Uterus (tissue), 4 donors: ENCODE data around the gene ABHD15. TPM values are rescaled to one million over a fixed set of nuclear protein-coding genes. Genes with fewer than 3 reads are reported as not detected.
"Not testable (repeated sequence)": the region's sequence is repeated elsewhere in the genome, so short reads cannot be mapped to it uniquely, and the experiment has no call there.

Experiments used
- DNase-seq, 2 donors: peaks; one replicate each; pipeline ENCODE4 v3.0.0-alpha.2; 2019 to 2020
- H3K27ac ChIP-seq, 2 donors: fragments of 200-600 bp; sonication (generic); 1 replicate in 1 of 2; 2 replicates in 1 of 2; pipeline ENCODE4 v1.5.1; 2016 to 2018
- H3K27me3 ChIP-seq, 2 donors: fragments of 200-600 bp; sonication (generic); one replicate each; pipeline ENCODE4 v1.5.1; 2018 to 2019; ENCODE audit warnings: control low read depth in 1 of 2
- H3K36me3 ChIP-seq, 2 donors: fragments of 200-600 bp; sonication (generic); one replicate each; pipeline ENCODE4 v1.5.1; 2019; ENCODE audit warnings: control low read depth in 1 of 2
- H3K4me1 ChIP-seq, 2 donors: fragments of 200-600 bp; sonication (generic); one replicate each; pipeline ENCODE4 v1.5.1; 2018 to 2019; ENCODE audit warnings: control low read depth in 1 of 2
- H3K4me3 ChIP-seq, 2 donors: fragments of 200-600 bp; sonication (generic); 1 replicate in 1 of 2; 2 replicates in 1 of 2; pipeline ENCODE4 v1.5.1; 2018 to 2019; ENCODE audit warnings: mild to moderate bottlenecking in 1 of 2
- H3K9me3 ChIP-seq, 2 donors: fragments of 200-600 bp; sonication (generic); one replicate each; pipeline ENCODE4 v1.5.1; 2019; ENCODE audit warnings: control low read depth in 1 of 2
- CTCF ChIP-seq, 4 experiments: fragments of 200-600 bp in 2 of 4; fragments of 450-650 bp in 2 of 4; sonication (generic) in 2 of 4; IDR thresholded peaks; one replicate each; pipeline ENCODE4 v1.5.1; 2016 to 2019; ENCODE audit warnings: antibody characterized with exemption in 4 of 4, mild to moderate bottlenecking in 2 of 4, moderate library complexity in 1 of 4
- POLR2A ChIP-seq, 2 donors: fragments of 450-650 bp; IDR thresholded peaks; one replicate each; pipeline ENCODE4 v1.6.1; 2016; ENCODE audit warnings: antibody characterized with exemption in 2 of 2, mild to moderate bottlenecking in 1 of 2, moderate library complexity in 1 of 2
- intact Hi-C: fragments of 100-400 bp; cut with DNase I; formaldehyde crosslinking; loops from one replicate; pipeline ENCODE4 v1.15.1; 2023; ENCODE audit warnings: low total_unique reads
- total RNA-seq, 4 donors: library from RNA; depleted of rRNA in 3 of 4; stranded (reverse); fragments of >200 nt in 3 of 4; gene quantifications; one replicate each; pipeline versions ENCODE4 v1.1.0 to v1.2.4, GENCODE V29; 2014 to 2023
- donor health status: DM: yes; HTN: yes; CAD: no.

ABHD15 gene
- total RNA-seq, 4 donors from 2014 or later = 0.26 to 11.4 (median 4.4) TPM

- no peak for DNase-seq
- no peak overlapping the region for H3K27ac ChIP-seq
- no peak overlapping the region for H3K4me3 ChIP-seq
- H3K27me3 ChIP-seq = no peaks in the 10 kb centered on the region
- TF ChIP-seq CTCF (IDR thresholded peaks at IDR 0.05) (no peak), POLR2A (IDR thresholded peaks at IDR 0.05) (no peak)
- no peaks in the 10 kb centered on the region for H3K36me3 ChIP-seq
- H3K9me3 ChIP-seq = no peaks in the 10 kb centered on the region
- intact Hi-C loops = no loop called here
- H3K4me1 ChIP-seq = no peaks in the 10 kb centered on the region
These were observed 7.2 kb downstream of the ABHD15 start for GRCh38 chr17:29559640-29560039.

GRCh38 chr17:29558139-29558538, 8.7 kb downstream of the ABHD15 start:
- H3K27me3 ChIP-seq, H3K4me1 ChIP-seq, H3K36me3 ChIP-seq, H3K27ac ChIP-seq, DNase-seq, intact Hi-C loops, H3K9me3 ChIP-seq, H3K4me3 ChIP-seq: not testable (repeated sequence)

DNA sequence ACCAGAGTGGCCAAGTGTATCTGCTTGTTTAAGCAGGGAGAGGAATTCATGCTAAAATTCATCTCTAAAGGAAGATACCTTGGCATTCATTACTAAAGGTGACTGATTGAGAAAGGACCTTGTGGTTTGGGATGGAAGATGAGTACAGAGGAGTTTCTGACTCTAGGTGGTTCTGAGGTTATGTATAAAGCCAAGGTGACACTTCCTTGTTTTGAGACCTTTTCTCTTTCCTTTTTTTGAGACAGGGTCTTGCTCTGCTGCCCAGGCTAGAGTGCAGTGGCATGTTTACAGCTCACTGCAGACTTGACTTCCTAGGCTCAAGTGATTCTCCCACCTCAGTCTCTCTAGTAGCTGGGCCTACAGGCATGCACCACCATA, 9.1 kb downstream of the ABHD15 start:
- no peak overlapping the region for H3K27ac ChIP-seq
- no peaks in the 10 kb centered on the region for H3K27me3 ChIP-seq
- H3K9me3 ChIP-seq = no peaks in the 10 kb centered on the region
- no peak overlapping the region for H3K4me3 ChIP-seq
- DNase-seq = no peak
- no peaks in the 10 kb centered on the region for H3K36me3 ChIP-seq
- intact Hi-C loops = no loop called here
- no peaks in the 10 kb centered on the region for H3K4me1 ChIP-seq
- no peak for TF ChIP-seq POLR2A (IDR thresholded peaks at IDR 0.05)
- no peak for TF ChIP-seq CTCF (IDR thresholded peaks at IDR 0.05)

GRCh38 chr17:29557085-29557738, 9.6 kb downstream of the ABHD15 start:
- Histone ChIP-seq H3K4me3 (no peak overlapping the region), H3K27me3 (no peaks in the 10 kb centered on the region), H3K9me3 (no peaks in the 10 kb centered on the region), H3K36me3 (no peaks in the 10 kb centered on the region), H3K4me1 (no peaks in the 10 kb centered on the region), H3K27ac (no peak overlapping the region)
- TF ChIP-seq CTCF (IDR thresholded peaks at IDR 0.05) (no peak), POLR2A (IDR thresholded peaks at IDR 0.05) (no peak)
- intact Hi-C loops = no loop called here
- no peak for DNase-seq

GRCh38 chr17:29555840-29556239, 11.0 kb downstream of the ABHD15 start:
- no peaks in the 10 kb centered on the region for H3K27me3 ChIP-seq
- TF ChIP-seq POLR2A (IDR thresholded peaks at IDR 0.05) (no peak), CTCF (IDR thresholded peaks at IDR 0.05) (no peak)
- no peak overlapping the region for H3K27ac ChIP-seq
- H3K36me3 ChIP-seq = no peaks in the 10 kb centered on the region
- no peaks in the 10 kb centered on the region for H3K9me3 ChIP-seq
- no peak overlapping the region for H3K4me3 ChIP-seq
- intact Hi-C loops = no loop called here
- no peaks in the 10 kb centered on the region for H3K4me1 ChIP-seq
- no peak for DNase-seq
